Measurements from ENCODE around the gene TLR10. TPM values are rescaled to one million over a fixed set of nuclear protein-coding genes. Genes with fewer than 3 reads are reported as not detected.

TLR10 gene
- total RNA-seq, 1 donor from 2014 or later, result 0.22 TPM

DNA sequence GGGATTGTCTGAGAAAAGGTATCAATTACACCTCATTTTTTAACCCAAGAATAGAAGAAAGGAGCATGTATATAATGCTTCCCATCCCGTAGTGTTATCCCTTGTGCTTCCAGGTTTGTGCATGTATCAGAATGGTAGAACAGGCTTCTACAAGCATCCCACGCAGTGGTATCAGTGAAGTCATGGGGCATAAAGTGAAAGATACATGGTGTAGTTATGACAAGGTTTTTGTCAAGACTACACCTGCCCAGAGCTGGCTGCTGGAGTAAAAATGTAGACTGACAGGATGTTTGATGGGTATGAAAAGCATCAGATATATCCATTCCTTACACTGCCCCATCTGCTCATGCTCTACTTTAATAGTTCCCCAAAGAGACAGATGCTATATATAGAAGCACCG, 12.3 kb upstream of the TLR10 start:
- TF ChIP-seq, protein P1, sequence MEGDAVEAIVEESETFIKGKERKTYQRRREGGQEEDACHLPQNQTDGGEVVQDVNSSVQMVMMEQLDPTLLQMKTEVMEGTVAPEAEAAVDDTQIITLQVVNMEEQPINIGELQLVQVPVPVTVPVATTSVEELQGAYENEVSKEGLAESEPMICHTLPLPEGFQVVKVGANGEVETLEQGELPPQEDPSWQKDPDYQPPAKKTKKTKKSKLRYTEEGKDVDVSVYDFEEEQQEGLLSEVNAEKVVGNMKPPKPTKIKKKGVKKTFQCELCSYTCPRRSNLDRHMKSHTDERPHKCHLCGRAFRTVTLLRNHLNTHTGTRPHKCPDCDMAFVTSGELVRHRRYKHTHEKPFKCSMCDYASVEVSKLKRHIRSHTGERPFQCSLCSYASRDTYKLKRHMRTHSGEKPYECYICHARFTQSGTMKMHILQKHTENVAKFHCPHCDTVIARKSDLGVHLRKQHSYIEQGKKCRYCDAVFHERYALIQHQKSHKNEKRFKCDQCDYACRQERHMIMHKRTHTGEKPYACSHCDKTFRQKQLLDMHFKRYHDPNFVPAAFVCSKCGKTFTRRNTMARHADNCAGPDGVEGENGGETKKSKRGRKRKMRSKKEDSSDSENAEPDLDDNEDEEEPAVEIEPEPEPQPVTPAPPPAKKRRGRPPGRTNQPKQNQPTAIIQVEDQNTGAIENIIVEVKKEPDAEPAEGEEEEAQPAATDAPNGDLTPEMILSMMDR (conservative IDR thresholded peaks at IDR 0.05), result no peak
- Mint-ChIP-seq H3K27ac (no peak overlapping the region), H3K4me1 (ENCODE audit: unreplicated experiment) (no peaks in the 10 kb centered on the region), H3K36me3 (no peaks in the 10 kb centered on the region), H3K27me3 (no peaks in the 10 kb centered on the region), H3K9me3 (no peaks in the 10 kb centered on the region), H3K4me3 (no peak overlapping the region)
- no peak for DNase-seq (ENCODE audit: extremely low spot score, unreplicated experiment)

DNA sequence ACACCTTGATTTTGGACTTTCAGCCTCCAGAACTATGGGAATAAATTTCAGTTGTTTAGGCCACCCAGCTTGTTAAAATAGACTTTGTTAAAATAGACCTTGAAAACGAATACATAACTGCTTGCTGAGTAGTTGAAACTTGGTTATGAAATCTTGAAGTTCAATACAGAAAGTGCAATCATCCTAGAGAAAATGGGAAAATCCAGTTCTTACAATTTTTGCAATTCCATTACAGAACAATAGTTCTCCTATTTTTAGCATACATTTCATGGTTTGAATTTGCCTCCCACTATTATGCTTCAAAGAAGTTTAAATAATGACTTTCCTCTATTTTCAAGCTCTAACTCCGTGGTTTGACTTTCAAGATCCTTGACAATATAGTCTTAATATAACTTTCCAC, 11.3 kb upstream of the TLR10 start:
- TF ChIP-seq, protein P1 (conservative IDR thresholded peaks at IDR 0.05), result no peak
- DNase-seq (ENCODE audit: extremely low spot score, unreplicated experiment), result no peak
- Mint-ChIP-seq H3K27ac (no peak overlapping the region), H3K9me3 (no peaks in the 10 kb centered on the region), H3K4me1 (ENCODE audit: unreplicated experiment) (no peaks in the 10 kb centered on the region), H3K4me3 (no peak overlapping the region), H3K27me3 (no peaks in the 10 kb centered on the region), H3K36me3 (no peaks in the 10 kb centered on the region)

DNA sequence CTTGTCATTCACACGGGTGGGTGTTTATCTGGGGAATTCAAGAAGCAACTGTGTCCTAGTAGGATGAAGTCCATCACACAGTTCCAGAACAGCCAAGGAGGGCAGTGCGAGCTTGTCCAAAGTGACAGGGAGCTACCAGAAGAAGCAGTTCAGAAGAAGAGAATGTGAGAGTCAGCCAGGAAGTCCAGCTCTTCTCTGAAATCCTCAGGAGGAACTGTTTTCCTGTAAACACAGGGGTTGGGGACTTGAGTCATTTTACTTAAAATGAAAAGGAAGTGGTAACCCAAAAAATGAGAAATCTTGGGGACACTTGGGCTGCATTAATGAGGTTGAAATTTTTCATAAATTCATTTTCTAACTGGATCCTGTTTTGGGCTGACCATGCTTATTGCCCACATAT, 8.2 kb upstream of the TLR10 start:
- H3K4me3 Mint-ChIP-seq, result no peak overlapping the region
- no peak for DNase-seq (ENCODE audit: extremely low spot score, unreplicated experiment)
- TF ChIP-seq, protein P1 (conservative IDR thresholded peaks at IDR 0.05), result no peak

DNA sequence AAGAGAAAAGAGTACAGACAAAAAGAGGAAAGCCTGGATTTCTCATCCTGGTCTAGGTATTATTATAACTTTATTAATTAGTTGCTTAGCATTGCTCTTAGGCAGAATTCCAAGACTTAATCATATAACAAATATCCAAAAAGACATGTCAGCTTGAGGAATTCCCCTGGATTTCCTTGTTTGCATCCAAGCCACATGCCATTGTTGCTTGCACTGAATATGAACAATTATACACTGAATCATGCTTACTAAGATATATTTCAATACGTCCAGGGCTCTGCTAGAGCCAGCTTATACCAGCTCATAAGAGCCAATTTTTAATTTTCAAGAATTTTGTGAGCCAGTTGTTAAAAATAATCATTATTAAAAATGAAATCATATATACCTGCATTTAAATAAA, 5.5 kb upstream of the TLR10 start:
- Mint-ChIP-seq H3K4me1 (ENCODE audit: unreplicated experiment) (peaks cover 4% of the 10 kb centered on the region), H3K36me3 (no peaks in the 10 kb centered on the region), H3K9me3 (no peaks in the 10 kb centered on the region), H3K27me3 (no peaks in the 10 kb centered on the region), H3K4me3 (no peak overlapping the region), H3K27ac (no peak overlapping the region)
- TF ChIP-seq, protein P1 (conservative IDR thresholded peaks at IDR 0.05), result no peak
- DNase-seq (ENCODE audit: extremely low spot score, unreplicated experiment), result no peak

More for the DNA sequence above, 8.2 kb upstream of the TLR10 start:
- peaks cover 4% of the 10 kb centered on the region for H3K4me1 Mint-ChIP-seq (ENCODE audit: unreplicated experiment)
- H3K27ac Mint-ChIP-seq, result no peak overlapping the region
- H3K9me3 Mint-ChIP-seq, result no peaks in the 10 kb centered on the region
- no peaks in the 10 kb centered on the region for H3K27me3 Mint-ChIP-seq
- H3K36me3 Mint-ChIP-seq, result no peaks in the 10 kb centered on the region

DNA sequence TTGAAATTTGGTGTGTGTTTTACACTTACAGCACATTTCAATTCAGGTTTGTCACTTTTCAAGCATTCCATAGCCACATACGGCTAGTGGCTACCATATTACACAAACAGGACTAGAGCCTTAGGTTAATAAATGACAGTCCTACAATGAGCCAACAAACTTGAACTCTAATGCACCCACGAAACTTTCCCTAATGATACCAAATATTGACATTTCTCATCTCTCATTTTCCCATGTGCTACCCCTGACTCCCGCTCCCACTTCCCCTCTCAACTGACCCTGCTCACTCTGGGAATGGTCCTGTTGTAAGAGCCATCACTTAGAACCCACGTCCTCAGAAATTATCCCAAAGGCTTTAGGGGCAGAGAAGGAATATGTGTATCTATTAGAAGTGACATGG, 4.9 kb upstream of the TLR10 start:
- no peak for DNase-seq (ENCODE audit: extremely low spot score, unreplicated experiment)
- Mint-ChIP-seq H3K9me3 (no peaks in the 10 kb centered on the region), H3K36me3 (no peaks in the 10 kb centered on the region), H3K4me1 (ENCODE audit: unreplicated experiment) (peaks cover 4% of the 10 kb centered on the region), H3K27me3 (peaks cover 2% of the 10 kb centered on the region), H3K27ac (no peak overlapping the region), H3K4me3 (no peak overlapping the region)
- TF ChIP-seq, protein P1 (conservative IDR thresholded peaks at IDR 0.05), result no peak

DNA sequence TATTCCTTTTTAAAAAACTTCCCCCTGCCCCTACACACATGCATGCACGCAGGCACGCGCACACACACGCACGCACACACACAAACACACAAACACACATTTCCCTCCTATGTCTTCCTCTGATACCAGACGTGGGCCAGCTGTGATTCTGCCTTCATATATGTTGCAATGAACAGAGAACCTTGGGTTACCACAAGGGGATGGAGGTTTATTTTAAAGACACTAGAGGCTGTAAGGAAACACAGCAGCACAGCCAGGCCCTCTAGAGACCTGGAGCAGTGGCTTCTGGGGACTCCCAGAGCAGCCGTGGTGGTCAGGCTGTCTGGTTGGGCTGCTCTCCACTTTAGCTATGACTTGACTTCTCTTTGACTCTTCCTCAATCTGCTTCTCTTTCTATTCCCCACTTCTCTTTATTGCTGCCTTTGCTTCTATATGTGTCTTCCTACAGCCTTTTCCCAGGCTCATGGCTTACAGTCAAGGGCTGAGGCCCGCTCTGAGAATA, 3.2 kb upstream of the TLR10 start:
- peaks cover 2% of the 10 kb centered on the region for H3K27me3 Mint-ChIP-seq
- no peaks in the 10 kb centered on the region for H3K36me3 Mint-ChIP-seq
- TF ChIP-seq, protein P1 (conservative IDR thresholded peaks at IDR 0.05), result no peak
- no peak overlapping the region for H3K4me3 Mint-ChIP-seq
- no peaks in the 10 kb centered on the region for H3K9me3 Mint-ChIP-seq
- no peak for DNase-seq (ENCODE audit: extremely low spot score, unreplicated experiment)
- peaks cover 4% of the 10 kb centered on the region for H3K4me1 Mint-ChIP-seq (ENCODE audit: unreplicated experiment)
- H3K27ac Mint-ChIP-seq, result no peak overlapping the region

All from type B pancreatic cell (in vitro differentiated cells).